K562 (cell line): ENCODE results near the gene MED29. TPM values are rescaled to one million over a fixed set of nuclear protein-coding genes. Genes with fewer than 3 reads are reported as not detected.

Experiments
- ATAC-seq: fragments of 200-7000 bp; cut with Tn5 transposase; 3 replicates; pipeline ENCODE4 v1.9.1; 2020; ENCODE audit warnings: moderate library complexity
- BruUV-seq: library from RNA; stranded (reverse); fragments of 400-500 nt; replicated peaks from 2 replicates; lab custom pipeline; 2021; lab: Mats Ljungman, UMichigan
- CTCF ChIA-PET: fragments of 300-600 bp; formaldehyde crosslinking; extraction: SDS; loops from one replicate; lab custom pipeline; 2021; ENCODE audit warnings: low intra/inter-chr PET ratio; lab: Yijun Ruan, JAX
- POLR2A ChIA-PET: fragments of 300-600, 350-650 bp; sonication (Branson Sonifier 250); formaldehyde crosslinking; extraction: SDS; loops from one replicate; lab custom pipeline; 2021; ENCODE audit warnings: antibody characterized with exemption, inconsistent platforms; lab: Yijun Ruan, JAX
- DNase-seq, 4 experiments: peaks; one replicate each; pipeline versions ENCODE4 v3.0.0 to v3.0.0-alpha.2; 2011 to 2018; ENCODE audit warnings: low spot score in 3 of 4, mixed read lengths in 3 of 4; ENCODE audit errors: extremely low read depth in 1 of 4
- FAIRE-seq: peaks from 2 replicates; lab custom pipeline; 2011; peaks lifted over from hg19 to GRCh38; lab: Jason Lieb, UNC
- H2AFZ ChIP-seq: 2 replicates; pipeline ENCODE4 v1.6.0; 2011; ENCODE audit warnings: low read depth, low read length, control low read depth, inconsistent platforms
- H3K27ac ChIP-seq: fragments of 200-600 bp; 3 replicates; pipeline ENCODE4 v1.8.0; 2011; ENCODE audit warnings: low read depth, mild to moderate bottlenecking, control low read depth, inconsistent platforms, low read length, moderate library complexity, mixed read lengths; ENCODE audit errors: extremely low read depth
- H3K27me3 ChIP-seq, 2 experiments: fragments of 300-600 bp in 1 of 2; 2 replicates in 1 of 2; 3 replicates in 1 of 2; pipeline versions ENCODE4 v1.6.0 to v1.8.0; 2011; ENCODE audit warnings: inconsistent platforms in 2 of 2, low read length in 2 of 2, mild to moderate bottlenecking in 1 of 2, mixed read lengths in 1 of 2, moderate library complexity in 1 of 2; ENCODE audit not compliant: control insufficient read depth in 2 of 2, insufficient read depth in 2 of 2
- H3K36me3 ChIP-seq: fragments of 300-600 bp; 3 replicates; pipeline ENCODE4 v1.8.0; 2011; ENCODE audit warnings: mild to moderate bottlenecking, low read length, inconsistent platforms; ENCODE audit not compliant: control insufficient read depth, insufficient read depth
- H3K4me1 ChIP-seq, 2 experiments: fragments of 200-600 bp in 1 of 2; replicated peaks in 1 of 2; 2 replicates in 1 of 2; 3 replicates in 1 of 2; pipeline versions ENCODE4 v1.5.1 to v1.8.0; 2011; ENCODE audit warnings: inconsistent platforms in 2 of 2, low read length in 2 of 2, mild to moderate bottlenecking in 1 of 2, mixed read lengths in 1 of 2, moderate library complexity in 1 of 2; ENCODE audit not compliant: control insufficient read depth in 2 of 2, insufficient read depth in 2 of 2
- H3K4me2 ChIP-seq: 2 replicates; pipeline ENCODE4 v1.6.1; 2011; ENCODE audit warnings: low read length, control low read depth, inconsistent platforms, mixed read lengths; ENCODE audit not compliant: insufficient read depth
- H3K4me3 ChIP-seq: fragments of 200-600 bp; sonication (generic), shearing (Covaris generic); 2 replicates; pipeline ENCODE4 v1.5.1; 2016; ENCODE audit warnings: control low read depth, inconsistent platforms
- H3K79me2 ChIP-seq: fragments of 200-600 bp; 3 replicates; pipeline ENCODE4 v1.8.0; 2011; ENCODE audit warnings: low read length, inconsistent platforms; ENCODE audit not compliant: control insufficient read depth, insufficient read depth
- H3K9ac ChIP-seq, 2 experiments: 2 replicates each; pipeline versions ENCODE4 v1.6.0 to v1.6.1; 2011; ENCODE audit warnings: low read depth in 2 of 2, low read length in 2 of 2, control low read depth in 1 of 2, inconsistent platforms in 1 of 2, mild to moderate bottlenecking in 1 of 2, mixed read lengths in 1 of 2; ENCODE audit not compliant: insufficient read depth in 1 of 2
- H3K9me1 ChIP-seq: one replicate; pipeline ENCODE4 v1.6.0; 2011; ENCODE audit warnings: inconsistent platforms, mild to moderate bottlenecking, low read length, moderate library complexity; ENCODE audit not compliant: control insufficient read depth, insufficient read depth
- H3K9me3 ChIP-seq: replicated peaks from 2 replicates; pipeline ENCODE4 v1.5.1; 2011; ENCODE audit warnings: low read depth, low read length, inconsistent platforms; ENCODE audit not compliant: control insufficient read depth, insufficient read depth
- H4K20me1 ChIP-seq: replicated peaks from 2 replicates; pipeline ENCODE4 v1.6.1; 2011; ENCODE audit warnings: low read length, inconsistent platforms, mixed read lengths; ENCODE audit not compliant: control insufficient read depth, insufficient read depth
- BACH1 ChIP-seq: fragments of 200-800 bp; sonication (Bioruptor generic); IDR thresholded peaks from 2 replicates; pipeline ENCODE4 v1.6.1; 2016; ENCODE audit warnings: missing genetic modification characterization, missing compliant biosample characterization
- CAMTA2 ChIP-seq: fragments of 250-450 bp; sonication (Bioruptor Pico); conservative IDR thresholded peaks from 2 replicates; pipeline ENCODE4 v1.5.1; 2022
- CBX3 ChIP-seq, 2 experiments: IDR thresholded peaks; 1 replicate in 1 of 2; 2 replicates in 1 of 2; pipeline ENCODE4 v1.6.1; 2012; ENCODE audit warnings: inconsistent platforms in 2 of 2, low read length in 2 of 2, borderline replicate concordance in 1 of 2, control low read depth in 1 of 2
- EGR1 ChIP-seq: fragments of 450-650 bp; conservative IDR thresholded peaks from 2 replicates; pipeline ENCODE4 v1.6.1; 2017; ENCODE audit warnings: mild to moderate bottlenecking
- FUS ChIP-seq: fragments of 200-400 bp; formaldehyde crosslinking; optimal IDR thresholded peaks from 2 replicates; pipeline ENCODE3; 2017; ENCODE audit warnings: low read depth, low read length
- HDAC2 ChIP-seq: fragments of 450-650 bp; IDR thresholded peaks from 2 replicates; pipeline ENCODE4 v1.6.1; 2016; ENCODE audit warnings: mild to moderate bottlenecking
- HLTF ChIP-seq: fragments of 450-650 bp; IDR thresholded peaks from 2 replicates; pipeline ENCODE4 v1.6.1; 2016
- KDM4B ChIP-seq, 2 experiments: fragments of 450-650 bp in 1 of 2; sonication (generic) in 1 of 2; IDR thresholded peaks; 2 replicates each; pipeline ENCODE4 v1.6.1; 2016 to 2017; ENCODE audit warnings: borderline replicate concordance in 2 of 2, antibody characterized with exemption in 1 of 2, low read depth in 1 of 2, mild to moderate bottlenecking in 1 of 2
- MAFK ChIP-seq: IDR thresholded peaks from 2 replicates; pipeline ENCODE4 v1.6.1; 2011; ENCODE audit warnings: low read length, improper control_type of control experiment
- MCM5 ChIP-seq: fragments of 450-650 bp; IDR thresholded peaks from 2 replicates; pipeline ENCODE4 v1.6.1; 2016; ENCODE audit warnings: low read depth
- MTA2 ChIP-seq: fragments of 450-650 bp; IDR thresholded peaks from 2 replicates; pipeline ENCODE4 v1.6.1; 2016; ENCODE audit warnings: low read depth
- NCOR1 ChIP-seq: fragments of 450-650 bp; IDR thresholded peaks from 2 replicates; pipeline ENCODE4 v1.6.1; 2016; ENCODE audit warnings: mild to moderate bottlenecking, moderate library complexity
- NFYB ChIP-seq: IDR thresholded peaks from 2 replicates; pipeline ENCODE4 v1.6.1; 2011; ENCODE audit warnings: mild to moderate bottlenecking, moderate library complexity; ENCODE audit not compliant: insufficient read length; ENCODE audit errors: extremely low read depth
- SFPQ ChIP-seq: fragments of 200-400 bp; formaldehyde crosslinking; IDR thresholded peaks from 2 replicates; pipeline ENCODE4 v1.6.1; 2017; ENCODE audit warnings: mild to moderate bottlenecking, low read depth, low read length, moderate library complexity
- SMAD2 ChIP-seq: fragments of 150-350 bp; IDR thresholded peaks from 2 replicates; pipeline ENCODE4 v1.6.1; 2014; ENCODE audit warnings: low read depth, mild to moderate bottlenecking, low read length
- SP1 ChIP-seq: sonication (generic); formaldehyde crosslinking; IDR thresholded peaks from 2 replicates; pipeline ENCODE4 v1.8.1; 2022; ENCODE audit warnings: mild to moderate bottlenecking, missing genetic modification reagents
- SREBF2 ChIP-seq: sonication (generic); formaldehyde crosslinking; IDR thresholded peaks from 2 replicates; pipeline ENCODE4 v1.4.0; 2020; ENCODE audit warnings: mild to moderate bottlenecking, missing genetic modification reagents
- ZNF143 ChIP-seq: sonication (generic); formaldehyde crosslinking; IDR thresholded peaks from 2 replicates; pipeline ENCODE4 v1.9.0; 2022; ENCODE audit warnings: mild to moderate bottlenecking, missing genetic modification reagents
- ZNF165 ChIP-seq: fragments of 250-450 bp; sonication (Bioruptor Pico); IDR thresholded peaks from 2 replicates; pipeline ENCODE4 v1.4.0; 2020; ENCODE audit warnings: borderline replicate concordance
- WGBS: fragments of 100-300 bp; shearing (Covaris generic); methylation state at CpG from one replicate; pipeline ENCODE4 v1.1.6; 2016; ENCODE audit warnings: low coverage, mixed read lengths; ENCODE audit not compliant: insufficient coverage; ENCODE audit errors: missing lambda C conversion rate; 5-methylcytosine and 5-hydroxymethylcytosine counted together
- in situ Hi-C: fragments of 300-500 bp; cut with MboI; formaldehyde crosslinking; loops from 4 replicates; pipeline ENCODE4 v1.15.0; 2018; ENCODE audit warnings: inconsistent platforms, mixed read lengths
- intact Hi-C: fragments of 100-400 bp; cut with micrococcal nuclease; formaldehyde crosslinking; loops from 2 replicates; pipeline ENCODE4 v1.14.2; 2022
- polyA plus RNA-seq, 8 experiments: library from polyadenylated mRNA; depleted of rRNA in 4 of 8; stranded (reverse) in 5 of 8; unstranded in 3 of 8; fragments of >200 nt; fragmentation: Nextera tagmentation in 2 of 8; fragmentation: Illumina TruSeq in 1 of 8; extraction: Ambion mirVana in 2 of 8; extraction: Trizol in 1 of 8; gene quantifications; 2 replicates each; pipeline versions ENCODE4 v1.2.1 to v1.2.3, GENCODE V29; 2011 to 2014; ENCODE audit warnings: inconsistent platforms in 1 of 8, missing spikeins in 1 of 8
- total RNA-seq, 7 experiments: library from RNA; depleted of rRNA in 6 of 7; stranded (reverse); fragments of >200 nt in 6 of 7; fragmentation: Illumina TruSeq in 2 of 7; extraction: Trizol in 2 of 7; gene quantifications; 2 replicates each; pipeline versions ENCODE4 v1.2.1 to v1.2.3, GENCODE V29; 2011 to 2021; ENCODE audit warnings: low replicate concordance in 1 of 7

Gene MED29
- total and polyA plus RNA-seq, 9 of the 15 experiments (the other 6 are each of a cell fraction or from before 2014, with no cell fraction given): 1.8 to 22.6 (median 12.4) TPM

DNA sequence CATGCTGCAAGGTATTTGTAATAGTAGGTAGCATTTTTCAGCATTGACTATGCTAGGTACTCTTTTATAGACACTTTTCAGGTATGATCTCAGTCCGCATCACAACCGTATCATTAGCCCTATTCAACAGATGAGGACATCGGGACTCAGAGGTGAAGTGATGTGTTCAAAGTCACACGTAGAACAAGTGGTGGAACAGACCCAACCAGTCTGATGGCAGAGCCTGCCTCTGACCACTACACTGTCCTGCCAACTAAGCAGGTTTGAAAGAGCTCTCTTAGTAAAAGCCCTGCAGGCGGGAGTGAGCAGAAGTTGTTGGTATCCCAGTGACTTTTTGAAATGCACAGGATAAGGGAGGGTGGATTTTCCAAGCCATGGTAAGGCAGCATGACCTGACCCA lies 20.4 kb upstream of the MED29 start:
- Histone ChIP-seq H3K4me3 (no peak overlapping the region), H3K79me2 (no peaks in the 10 kb centered on the region; the same call in 2 of the 3 replicates), H4K20me1 (no peaks in the 10 kb centered on the region), H3K9ac (no peak overlapping the region), H3K4me1 (no peaks in the 10 kb centered on the region), H3K27me3 (no peaks in the 10 kb centered on the region), H2AFZ (no peak overlapping the region), H3K27ac (no peak overlapping the region), H3K9me1 (peaks cover 3% of the 10 kb centered on the region), H3K36me3 (peaks cover 86% of the 10 kb centered on the region), H3K4me2 (no peak overlapping the region), H3K9me3 (no peaks in the 10 kb centered on the region)
- in situ Hi-C loops: no loop called here
- 96% methylated on average over 5 of the region's 5 CpGs for whole genome bisulfite sequencing
- no peak for ATAC-seq
- ChIA-PET CTCF (no interaction called here), POLR2A (interaction anchor here (0.6 to 1.4 kb wide), 3 partner anchors 28 to 248 kb away, joined by 3 to 8 read pairs (median 4); partner anchors contain the start of gene SAMD4B)
- no peak for DNase-seq
- intact Hi-C loops: no loop called here
- no peak for FAIRE-seq
- no TSS peak for BruUV-seq
- no peak for TF ChIP-seq EGR1
- TF ChIP-seq MTA2: no peak
- TF ChIP-seq SREBF2 (CRISPR knock-in tag): no peak
- TF ChIP-seq ZNF143 (CRISPR knock-in tag): no peak
- TF ChIP-seq HLTF: no peak
- no peak for TF ChIP-seq BACH1 (tag)
- no peak for TF ChIP-seq CBX3 (IDR thresholded peaks at IDR 0.05; ENCODE audit: borderline replicate concordance in 1 of 2, low read length in 2 of 2)
- TF ChIP-seq HDAC2: no peak
- no peak for TF ChIP-seq SFPQ
- no peak for TF ChIP-seq NFYB
- no peak for TF ChIP-seq SMAD2
- TF ChIP-seq CAMTA2 (CRISPR knock-in tag): no peak
- no peak for TF ChIP-seq KDM4B (IDR thresholded peaks at IDR 0.05; ENCODE audit: borderline replicate concordance in 2 of 2, low read depth in 1 of 2)
- TF ChIP-seq FUS: no peak
- no peak for TF ChIP-seq NCOR1
- no peak for TF ChIP-seq SP1 (CRISPR knock-in tag)
- TF ChIP-seq ZNF165 (CRISPR knock-in tag): no peak
- TF ChIP-seq MCM5: no peak
- no peak for TF ChIP-seq MAFK
